HCT116 (cell line): ENCODE measurements around the gene TRMT10B. TPM values are rescaled to one million over a fixed set of nuclear protein-coding genes. Genes with fewer than 3 reads are reported as not detected.
A peak's percentile ranks its signal among the peaks of the same experiment; 100 is the strongest.

Source experiments
- ATAC-seq: fragments of 200-7000 bp; cut with Tn5 transposase; 2 replicates; pipeline ENCODE4 v1.9.1; 2020; ENCODE audit warnings: mild to moderate bottlenecking, moderate library complexity
- BruUV-seq: library from RNA; stranded (reverse); fragments of 400-500 nt; replicated peaks from 2 replicates; lab custom pipeline; 2021; lab: Mats Ljungman, UMichigan
- CTCF ChIA-PET: fragments of 300-600 bp; sonication (Branson Sonifier 250); formaldehyde crosslinking; loops from one replicate; lab custom pipeline; 2021; ENCODE audit warnings: antibody characterized with exemption; lab: Charles Lee
- POLR2A ChIA-PET: fragments of 300-600, 350-600 bp; sonication (Branson Sonifier 250); formaldehyde crosslinking; loops from one replicate; lab custom pipeline; 2021; ENCODE audit warnings: antibody characterized with exemption; lab: Charles Lee
- RAD21 ChIA-PET, 2 experiments: fragments of 300-600 bp; sonication (Branson Sonifier 250); formaldehyde crosslinking; loops; one replicate each; lab custom pipeline; 2023; ENCODE audit warnings: low total read pairs in 2 of 2; ENCODE audit not compliant: uncharacterized antibody in 2 of 2, unreplicated experiment in 2 of 2, low non-redundant PET in 1 of 2; lab: Charles Lee
- DNase-seq: peaks from one replicate; pipeline ENCODE4 v3.0.0-alpha.2; 2010; ENCODE audit warnings: low read depth, low spot score
- H2AFZ ChIP-seq: fragments of 200-600 bp; shearing (Covaris generic), sonication (generic); 2 replicates; pipeline ENCODE4 v1.6.1; 2017; ENCODE audit warnings: low read depth, mixed run types, mixed read lengths, antibody characterized with exemption, low read length; ENCODE audit not compliant: poor library complexity, severe bottlenecking
- H3K27ac ChIP-seq: 2 replicates; pipeline ENCODE4 v1.5.1; 2012; ENCODE audit warnings: low read depth, low read length
- H3K27me3 ChIP-seq: fragments of 200-600 bp; sonication (generic); 2 replicates; pipeline ENCODE4 v1.6.1; 2016; ENCODE audit warnings: mixed run types, low read length, mixed read lengths; ENCODE audit not compliant: insufficient read depth
- H3K36me3 ChIP-seq, 2 experiments: fragments of 200-500 bp in 1 of 2; fragments of 200-600 bp in 1 of 2; sonication (Bioruptor generic) in 1 of 2; sonication (generic) in 1 of 2; 2 replicates each; pipeline versions ENCODE4 v1.5.1 to v1.6.1; 2014 to 2016; ENCODE audit warnings: low read length in 2 of 2, inconsistent platforms in 1 of 2, mixed read lengths in 1 of 2, mixed run types in 1 of 2; ENCODE audit not compliant: insufficient read depth in 2 of 2, control insufficient read depth in 1 of 2
- H3K4me1 ChIP-seq, 2 experiments: fragments of 200-600 bp in 1 of 2; sonication (generic) in 1 of 2; 2 replicates each; pipeline versions ENCODE4 v1.5.1 to v1.6.1; 2012 to 2017; ENCODE audit warnings: low read length in 2 of 2, inconsistent platforms in 1 of 2, mild to moderate bottlenecking in 1 of 2, mixed read lengths in 1 of 2, mixed run types in 1 of 2, moderate library complexity in 1 of 2; ENCODE audit not compliant: insufficient read depth in 2 of 2, control insufficient read depth in 1 of 2
- H3K4me2 ChIP-seq: fragments of 200-600 bp; sonication (generic); 2 replicates; pipeline ENCODE4 v1.6.1; 2017; ENCODE audit warnings: mixed run types, low read length, mixed read lengths
- H3K4me3 ChIP-seq, 2 experiments: fragments of 200-600 bp in 1 of 2; sonication (generic) in 1 of 2; replicated peaks in 1 of 2; 2 replicates each; pipeline ENCODE4 v1.5.1; 2011 to 2016; ENCODE audit warnings: low read length in 2 of 2, control low read depth in 1 of 2, low read depth in 1 of 2, mild to moderate bottlenecking in 1 of 2, mixed read lengths in 1 of 2, mixed run types in 1 of 2
- H3K79me2 ChIP-seq: fragments of 200-600 bp; sonication (generic); 2 replicates; pipeline ENCODE4 v1.6.1; 2017; ENCODE audit warnings: mild to moderate bottlenecking, mixed run types, low read length, moderate library complexity, mixed read lengths; ENCODE audit not compliant: insufficient read depth
- H3K9ac ChIP-seq: fragments of 200-600 bp; sonication (generic); 2 replicates; pipeline ENCODE4 v1.6.1; 2016; ENCODE audit warnings: low read length, mixed read lengths
- H3K9me2 ChIP-seq: fragments of 200-600 bp; sonication (generic), shearing (Covaris generic); 2 replicates; pipeline ENCODE4 v1.6.1; 2017; ENCODE audit warnings: mixed run types, mild to moderate bottlenecking, moderate library complexity; ENCODE audit not compliant: insufficient read depth
- H3K9me3 ChIP-seq, 2 experiments: fragments of 200-500 bp in 1 of 2; fragments of 200-600 bp in 1 of 2; sonication (Bioruptor generic) in 1 of 2; sonication (generic) in 1 of 2; 2 replicates each; pipeline ENCODE4 v1.6.1; 2014 to 2017; ENCODE audit warnings: low read length in 2 of 2, mixed read lengths in 2 of 2, inconsistent platforms in 1 of 2, low read depth in 1 of 2, mild to moderate bottlenecking in 1 of 2, mixed run types in 1 of 2, moderate library complexity in 1 of 2; ENCODE audit not compliant: control insufficient read depth in 1 of 2, insufficient read depth in 1 of 2
- H4K20me1 ChIP-seq: fragments of 200-600 bp; sonication (generic), shearing (Covaris generic); 2 replicates; pipeline ENCODE4 v1.6.1; 2017; ENCODE audit warnings: mixed run types, mild to moderate bottlenecking, moderate library complexity; ENCODE audit not compliant: insufficient read depth
- CBX3 ChIP-seq: IDR thresholded peaks from 2 replicates; pipeline ENCODE4 v1.6.1; 2012; ENCODE audit warnings: low read depth
- CEBPB ChIP-seq: IDR thresholded peaks from 2 replicates; pipeline ENCODE4 v1.6.1; 2012; ENCODE audit warnings: low read depth
- EGR1 ChIP-seq: IDR thresholded peaks from 2 replicates; pipeline ENCODE4 v1.6.1; 2012; ENCODE audit warnings: low read depth
- ELF1 ChIP-seq: IDR thresholded peaks from 2 replicates; pipeline ENCODE4 v1.6.1; 2012; ENCODE audit warnings: low read depth, borderline replicate concordance
- EZH2 ChIP-seq: fragments of 200-600 bp; sonication (generic); IDR thresholded peaks from 2 replicates; pipeline ENCODE4 v1.6.1; 2017; ENCODE audit warnings: antibody characterized with exemption, mixed run types
- EZH2phosphoT487 ChIP-seq: fragments of 200-600 bp; IDR thresholded peaks from 2 replicates; pipeline ENCODE4 v1.6.1; 2018; ENCODE audit warnings: antibody characterized with exemption, borderline replicate concordance
- FOSL1 ChIP-seq: IDR thresholded peaks from 2 replicates; pipeline ENCODE4 v1.6.1; 2012; ENCODE audit warnings: low read depth
- JUND ChIP-seq: IDR thresholded peaks from 2 replicates; pipeline ENCODE4 v1.6.1; 2012
- POLR2A ChIP-seq: IDR thresholded peaks from 2 replicates; pipeline ENCODE4 v1.7.0; 2011; ENCODE audit warnings: borderline replicate concordance; ENCODE audit not compliant: insufficient read depth, insufficient read length; ENCODE audit errors: extremely low read depth
- POLR2AphosphoS5 ChIP-seq: IDR thresholded peaks from 2 replicates; pipeline ENCODE4 v1.6.1; 2011; ENCODE audit warnings: mild to moderate bottlenecking, low read depth, low read length, moderate library complexity
- RAD21 ChIP-seq: IDR thresholded peaks from 2 replicates; pipeline ENCODE4 v1.6.1; 2012; ENCODE audit warnings: low read depth, mild to moderate bottlenecking
- SIN3A ChIP-seq: IDR thresholded peaks from 2 replicates; pipeline ENCODE4 v1.6.1; 2012; ENCODE audit warnings: low read depth
- SP1 ChIP-seq: IDR thresholded peaks from 2 replicates; pipeline ENCODE4 v1.6.1; 2012; ENCODE audit warnings: low read depth
- SRF ChIP-seq: IDR thresholded peaks from 2 replicates; pipeline ENCODE4 v1.6.1; 2012; ENCODE audit warnings: low read depth
- TCF7L2 ChIP-seq: IDR thresholded peaks from 2 replicates; pipeline ENCODE4 v1.7.0; 2011; ENCODE audit warnings: borderline replicate concordance, inconsistent platforms; ENCODE audit not compliant: insufficient read depth, insufficient read length; ENCODE audit errors: extremely low read depth
- YY1 ChIP-seq: IDR thresholded peaks from 2 replicates; pipeline ENCODE4 v1.6.1; 2011; ENCODE audit warnings: low read length, low read depth, moderate library complexity, mild to moderate bottlenecking; ENCODE audit not compliant: insufficient replicate concordance; ENCODE audit errors: extremely low read depth
- ZFX ChIP-seq: fragments of 450-650 bp; IDR thresholded peaks from 2 replicates; pipeline ENCODE4 v1.6.1; 2017
- ZNF274 ChIP-seq: fragments of 200-500 bp; sonication (Bioruptor generic); IDR thresholded peaks from 2 replicates; pipeline ENCODE4 v1.6.1; 2014; ENCODE audit warnings: mild to moderate bottlenecking, low read depth, low read length, inconsistent platforms
- intact Hi-C: fragments of 100-400 bp; cut with micrococcal nuclease; formaldehyde crosslinking; loops from 2 replicates; pipeline ENCODE4 v1.10.0; 2022
- total RNA-seq: library from RNA; stranded (reverse); gene quantifications from one replicate; pipeline ENCODE4 v1.2.1, GENCODE V29; 2021; ENCODE audit not compliant: unreplicated experiment
- TF ChIP-seq, protein P1 (sequence below), 3 experiments: fragments of 200-600 bp in 1 of 3; sonication (generic) in 1 of 3; IDR thresholded peaks in 2 of 3; conservative IDR thresholded peaks in 1 of 3; 2 replicates each; pipeline ENCODE4 v1.5.1; 2012 to 2017; ENCODE audit warnings: low read depth in 2 of 3, low read length in 2 of 3, antibody characterized with exemption in 1 of 3, borderline replicate concordance in 1 of 3, control low read depth in 1 of 3, mild to moderate bottlenecking in 1 of 3, mixed read lengths in 1 of 3, mixed run types in 1 of 3, moderate library complexity in 1 of 3; ENCODE audit not compliant: insufficient read depth in 1 of 3
- TF ChIP-seq, protein P2 (sequence below): IDR thresholded peaks from 2 replicates; pipeline ENCODE4 v1.6.1; 2012; ENCODE audit warnings: low read depth
- TF ChIP-seq, protein P3 (sequence below): IDR thresholded peaks from 2 replicates; pipeline ENCODE4 v1.6.1; 2012
- TF ChIP-seq, protein P4 (sequence below): IDR thresholded peaks from 2 replicates; pipeline ENCODE4 v1.6.1; 2012

TRMT10B gene
- total RNA-seq, 1 experiment from 2014 or later = 5.5 TPM

DNA sequence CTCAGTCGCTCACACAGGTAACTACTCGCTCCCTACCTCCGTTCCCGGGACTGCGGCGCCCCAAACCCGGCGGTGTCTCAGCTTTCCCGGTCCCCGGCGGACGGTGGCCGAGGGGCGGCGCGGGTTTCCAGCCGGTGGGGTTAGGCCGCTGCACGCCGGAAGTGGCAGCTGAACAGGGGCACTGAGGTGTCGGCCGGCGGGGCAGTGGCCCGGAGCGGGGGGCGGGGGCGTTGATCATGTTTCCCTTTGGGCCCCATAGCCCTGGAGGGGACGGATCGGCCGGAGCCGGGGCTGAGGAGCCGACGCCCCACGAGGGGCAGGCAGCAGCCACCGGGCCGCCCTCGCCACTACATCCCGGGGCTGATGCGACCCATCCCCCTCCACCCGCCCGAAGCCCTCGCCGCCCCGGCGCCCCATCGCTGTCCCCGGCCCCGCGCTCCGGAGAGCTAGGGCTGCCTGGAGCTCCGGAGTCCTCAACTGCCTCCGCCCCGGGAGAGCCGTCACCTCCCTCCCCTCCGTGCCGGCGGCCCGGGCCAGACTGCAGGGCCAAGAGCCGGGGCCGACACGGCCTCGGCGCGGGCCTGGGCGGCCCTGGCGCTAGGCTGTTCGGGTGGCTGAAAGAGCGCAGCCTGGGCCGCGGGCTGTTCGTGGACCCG, 47.2 kb downstream of the TRMT10B start, which contains the start of gene DCAF10:
TSS of gene DCAF10 (plus strand) at position 167 of the 656 bp plus-strand sequence. CDS start at position 237, 70 bp downstream.
- H3K27me3 ChIP-seq = no peaks in the 10 kb centered on the region
- CTCF ChIA-PET = interaction anchor here (1.2 kb wide), 1 partner anchor 16 kb away, joined by 3 read pairs; the partner anchor contains the start of gene EXOSC3
- peaks cover 10 to 20% of the 10 kb centered on the region in 2 experiments; a peak in 3 of 4 replicates for H3K4me1 ChIP-seq
- no peak within 1 kb of the TSS for H2AFZ ChIP-seq
- peak; percentile 84 for ATAC-seq
- intact Hi-C loops = loop anchor here (2.0 to 5.0 kb wide), 2 partner anchors 28 to 102 kb away; partner anchors contain the start of gene SLC25A51
- H3K9me3 ChIP-seq = no peaks in the 10 kb centered on the region
- BruUV-seq = no TSS peak
- POLR2A ChIA-PET = no interaction called here
- H3K4me2 ChIP-seq = peak within 1 kb of the TSS; percentile 87
- H3K79me2 ChIP-seq = peaks cover 50% of the 10 kb centered on the region
- peak within 1 kb of the TSS; percentile 84 for H3K9ac ChIP-seq
- peaks cover 6% of the 10 kb centered on the region; the same call in 1 of the 2 replicates for H4K20me1 ChIP-seq
- RAD21 ChIA-PET = no interaction called here
- H3K27ac ChIP-seq = peak within 1 kb of the TSS; percentile 91
- H3K4me3 ChIP-seq = peak within 1 kb of the TSS; percentile 77 to 87
- H3K36me3 ChIP-seq = 0 out of 4 replicates have a peak, but pooled peaks cover 0 to 4% of the 10 kb centered on the region in 2 experiments
- DNase-seq = peak; percentile 68
- no peaks in the 10 kb centered on the region for H3K9me2 ChIP-seq
- TF ChIP-seq EZH2 = no peak
- TF ChIP-seq POLR2AphosphoS5 = peak; percentile 81
- TF ChIP-seq, protein P1, sequence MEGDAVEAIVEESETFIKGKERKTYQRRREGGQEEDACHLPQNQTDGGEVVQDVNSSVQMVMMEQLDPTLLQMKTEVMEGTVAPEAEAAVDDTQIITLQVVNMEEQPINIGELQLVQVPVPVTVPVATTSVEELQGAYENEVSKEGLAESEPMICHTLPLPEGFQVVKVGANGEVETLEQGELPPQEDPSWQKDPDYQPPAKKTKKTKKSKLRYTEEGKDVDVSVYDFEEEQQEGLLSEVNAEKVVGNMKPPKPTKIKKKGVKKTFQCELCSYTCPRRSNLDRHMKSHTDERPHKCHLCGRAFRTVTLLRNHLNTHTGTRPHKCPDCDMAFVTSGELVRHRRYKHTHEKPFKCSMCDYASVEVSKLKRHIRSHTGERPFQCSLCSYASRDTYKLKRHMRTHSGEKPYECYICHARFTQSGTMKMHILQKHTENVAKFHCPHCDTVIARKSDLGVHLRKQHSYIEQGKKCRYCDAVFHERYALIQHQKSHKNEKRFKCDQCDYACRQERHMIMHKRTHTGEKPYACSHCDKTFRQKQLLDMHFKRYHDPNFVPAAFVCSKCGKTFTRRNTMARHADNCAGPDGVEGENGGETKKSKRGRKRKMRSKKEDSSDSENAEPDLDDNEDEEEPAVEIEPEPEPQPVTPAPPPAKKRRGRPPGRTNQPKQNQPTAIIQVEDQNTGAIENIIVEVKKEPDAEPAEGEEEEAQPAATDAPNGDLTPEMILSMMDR (IDR thresholded peaks at IDR 0.05 in 2 of 3, conservative IDR thresholded peaks at IDR 0.05 in 1 of 3; ENCODE audit: borderline replicate concordance in 1 of 3, insufficient read depth in 1 of 3, low read depth in 2 of 3, low read length in 2 of 3) = no peak
- TF ChIP-seq RAD21 = no peak
- TF ChIP-seq EGR1 = peak; percentile 90
- TF ChIP-seq ELF1 = peak; percentile 30; the same call in 1 of the 2 replicates
- TF ChIP-seq ZNF274 = no peak
- TF ChIP-seq, protein P2, sequence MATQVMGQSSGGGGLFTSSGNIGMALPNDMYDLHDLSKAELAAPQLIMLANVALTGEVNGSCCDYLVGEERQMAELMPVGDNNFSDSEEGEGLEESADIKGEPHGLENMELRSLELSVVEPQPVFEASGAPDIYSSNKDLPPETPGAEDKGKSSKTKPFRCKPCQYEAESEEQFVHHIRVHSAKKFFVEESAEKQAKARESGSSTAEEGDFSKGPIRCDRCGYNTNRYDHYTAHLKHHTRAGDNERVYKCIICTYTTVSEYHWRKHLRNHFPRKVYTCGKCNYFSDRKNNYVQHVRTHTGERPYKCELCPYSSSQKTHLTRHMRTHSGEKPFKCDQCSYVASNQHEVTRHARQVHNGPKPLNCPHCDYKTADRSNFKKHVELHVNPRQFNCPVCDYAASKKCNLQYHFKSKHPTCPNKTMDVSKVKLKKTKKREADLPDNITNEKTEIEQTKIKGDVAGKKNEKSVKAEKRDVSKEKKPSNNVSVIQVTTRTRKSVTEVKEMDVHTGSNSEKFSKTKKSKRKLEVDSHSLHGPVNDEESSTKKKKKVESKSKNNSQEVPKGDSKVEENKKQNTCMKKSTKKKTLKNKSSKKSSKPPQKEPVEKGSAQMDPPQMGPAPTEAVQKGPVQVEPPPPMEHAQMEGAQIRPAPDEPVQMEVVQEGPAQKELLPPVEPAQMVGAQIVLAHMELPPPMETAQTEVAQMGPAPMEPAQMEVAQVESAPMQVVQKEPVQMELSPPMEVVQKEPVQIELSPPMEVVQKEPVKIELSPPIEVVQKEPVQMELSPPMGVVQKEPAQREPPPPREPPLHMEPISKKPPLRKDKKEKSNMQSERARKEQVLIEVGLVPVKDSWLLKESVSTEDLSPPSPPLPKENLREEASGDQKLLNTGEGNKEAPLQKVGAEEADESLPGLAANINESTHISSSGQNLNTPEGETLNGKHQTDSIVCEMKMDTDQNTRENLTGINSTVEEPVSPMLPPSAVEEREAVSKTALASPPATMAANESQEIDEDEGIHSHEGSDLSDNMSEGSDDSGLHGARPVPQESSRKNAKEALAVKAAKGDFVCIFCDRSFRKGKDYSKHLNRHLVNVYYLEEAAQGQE = no peak
- peak; percentile 83 for TF ChIP-seq SRF
- TF ChIP-seq, protein P3, sequence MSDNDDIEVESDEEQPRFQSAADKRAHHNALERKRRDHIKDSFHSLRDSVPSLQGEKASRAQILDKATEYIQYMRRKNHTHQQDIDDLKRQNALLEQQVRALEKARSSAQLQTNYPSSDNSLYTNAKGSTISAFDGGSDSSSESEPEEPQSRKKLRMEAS = peak; percentile 86
- TF ChIP-seq POLR2A = peak; percentile 77
- peak; percentile 75 for TF ChIP-seq SP1
- no peak for TF ChIP-seq JUND
- peak; percentile 98 for TF ChIP-seq ZFX
- no peak; the same call in 1 of the 2 replicates for TF ChIP-seq FOSL1
- peak; percentile 96 for TF ChIP-seq SIN3A
- peak; percentile 62 for TF ChIP-seq TCF7L2
- peak; percentile 89 for TF ChIP-seq YY1
- TF ChIP-seq CEBPB = no peak
- TF ChIP-seq, protein P4, sequence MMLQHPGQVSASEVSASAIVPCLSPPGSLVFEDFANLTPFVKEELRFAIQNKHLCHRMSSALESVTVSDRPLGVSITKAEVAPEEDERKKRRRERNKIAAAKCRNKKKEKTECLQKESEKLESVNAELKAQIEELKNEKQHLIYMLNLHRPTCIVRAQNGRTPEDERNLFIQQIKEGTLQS = no peak
- no peak for TF ChIP-seq EZH2phosphoT487
- peak; percentile 98 for TF ChIP-seq CBX3
